HG03354 (cell line): ENCODE results near the gene ZNF639.
"Not testable (repeated sequence)": the region's sequence is repeated elsewhere in the genome, so short reads cannot be mapped to it uniquely, and the experiment has no call there.

Experiments
- ATAC-seq: cut with Tn5 transposase; IDR thresholded peaks from one replicate; pipeline ENCODE4 v1.9.1; 2021; ENCODE audit warnings: mild to moderate bottlenecking; ENCODE audit not compliant: unreplicated experiment, poor library complexity, severe bottlenecking

The ZNF639 gene

GRCh38 chr3:179322286-179323196, at the start of gene ZNF639:
Gene ZNF639, plus strand, starts transcription at chr3:179323031. Its CDS starts 5,263 bp downstream, at chr3:179328294.
- ATAC-seq = peak; percentile 77

- not testable (repeated sequence) for ATAC-seq
Measured at GRCh38 chr3:179274434-179274833, 48.4 kb upstream of the ZNF639 start.

GRCh38 chr3:179276001-179276400, 46.8 kb upstream of the ZNF639 start:
- ATAC-seq = no peak

GRCh38 chr3:179276743-179277142, 46.1 kb upstream of the ZNF639 start:
- ATAC-seq = no peak

GRCh38 chr3:179278151-179278550, 44.7 kb upstream of the ZNF639 start:
- ATAC-seq = no peak

GRCh38 chr3:179278932-179279693, 43.7 kb upstream of the ZNF639 start:
- ATAC-seq = no peak

GRCh38 chr3:179279837-179280236, 43.0 kb upstream of the ZNF639 start:
- ATAC-seq = no peak

- ATAC-seq = no peak
Measured at GRCh38 chr3:179281825-179282224, 41.0 kb upstream of the ZNF639 start.

GRCh38 chr3:179286331-179286730, 36.5 kb upstream of the ZNF639 start:
- no peak for ATAC-seq

- ATAC-seq = no peak
Measured at GRCh38 chr3:179288845-179289244, 34.0 kb upstream of the ZNF639 start.

- ATAC-seq = no peak
Measured at GRCh38 chr3:179289295-179289694, 33.5 kb upstream of the ZNF639 start.

GRCh38 chr3:179292450-179292849, 30.4 kb upstream of the ZNF639 start:
- ATAC-seq = no peak

- no peak for ATAC-seq
Measured at GRCh38 chr3:179297971-179298725, 24.7 kb upstream of the ZNF639 start.

- ATAC-seq = no peak
Measured at GRCh38 chr3:179299316-179299715, 23.5 kb upstream of the ZNF639 start.

- peak; percentile 54 for ATAC-seq
Measured at GRCh38 chr3:179299999-179300613, 22.7 kb upstream of the ZNF639 start.

- no peak for ATAC-seq
Measured at GRCh38 chr3:179301645-179302044, 21.2 kb upstream of the ZNF639 start.

- ATAC-seq = no peak
Measured at GRCh38 chr3:179302111-179302510, 20.7 kb upstream of the ZNF639 start.

- no peak for ATAC-seq
Measured at GRCh38 chr3:179304605-179305004, 18.2 kb upstream of the ZNF639 start.

- ATAC-seq = not testable (repeated sequence)
Measured at GRCh38 chr3:179307362-179307761, 15.5 kb upstream of the ZNF639 start.

- ATAC-seq = no peak
Measured at GRCh38 chr3:179308001-179308400, 14.8 kb upstream of the ZNF639 start.
